Karpas-422 (cell line): Measurements from ENCODE around the gene CTCFL. TPM values are rescaled to one million over a fixed set of nuclear protein-coding genes. Genes with fewer than 3 reads are reported as not detected.

Source experiments
- DNase-seq: peaks from one replicate; pipeline ENCODE4 v3.0.0-alpha.2; 2015
- H2AFZ ChIP-seq: fragments of 200-600 bp; sonication (generic); 2 replicates; pipeline ENCODE4 v1.6.1; 2014; ENCODE audit warnings: antibody characterized with exemption, low read length, mixed read lengths
- H3K27ac ChIP-seq: fragments of 200-600 bp; sonication (generic); 2 replicates; pipeline ENCODE4 v1.5.1; 2014; ENCODE audit warnings: mild to moderate bottlenecking, low read length, moderate library complexity
- H3K27me3 ChIP-seq: fragments of 200-600 bp; sonication (generic); 2 replicates; pipeline ENCODE4 v1.6.1; 2014; ENCODE audit warnings: low read length, mixed read lengths
- H3K36me3 ChIP-seq: fragments of 200-600 bp; sonication (generic); 2 replicates; pipeline ENCODE4 v1.6.1; 2014; ENCODE audit warnings: low read length, mixed read lengths; ENCODE audit not compliant: insufficient read depth
- H3K4me1 ChIP-seq: fragments of 200-600 bp; sonication (generic); 2 replicates; pipeline ENCODE4 v1.6.1; 2014; ENCODE audit warnings: mild to moderate bottlenecking, low read length, mixed read lengths
- H3K4me2 ChIP-seq: fragments of 200-600 bp; sonication (generic); 2 replicates; pipeline ENCODE4 v1.6.1; 2014; ENCODE audit warnings: low read length, low read depth, mild to moderate bottlenecking; ENCODE audit not compliant: poor library complexity, severe bottlenecking
- H3K4me3 ChIP-seq: fragments of 200-600 bp; sonication (generic); 2 replicates; pipeline ENCODE4 v1.5.1; 2014; ENCODE audit warnings: mild to moderate bottlenecking, antibody characterized with exemption, low read length, mixed read lengths
- H3K79me2 ChIP-seq: fragments of 200-600 bp; sonication (generic); 2 replicates; pipeline ENCODE4 v1.6.1; 2014; ENCODE audit warnings: mild to moderate bottlenecking, low read length, mixed read lengths
- H3K9ac ChIP-seq: fragments of 200-600 bp; sonication (generic); 2 replicates; pipeline ENCODE4 v1.6.0; 2014; ENCODE audit warnings: low read length
- H3K9me2 ChIP-seq: fragments of 200-600 bp; sonication (generic), shearing (Covaris generic); replicated peaks from 2 replicates; pipeline ENCODE4 v1.6.0; 2014; ENCODE audit warnings: mild to moderate bottlenecking, low read length, moderate library complexity; ENCODE audit not compliant: insufficient read depth
- H3K9me3 ChIP-seq: fragments of 300-700, 200-600 bp; sonication (generic); 2 replicates; pipeline ENCODE4 v1.6.1; 2014; ENCODE audit warnings: low read length, mixed read lengths
- H4K20me1 ChIP-seq: fragments of 200-600 bp; sonication (generic); 2 replicates; pipeline ENCODE4 v1.6.1; 2014; ENCODE audit warnings: mild to moderate bottlenecking, antibody characterized with exemption, low read length, low read depth; ENCODE audit not compliant: insufficient read depth
- total RNA-seq: library from RNA; depleted of rRNA; stranded (reverse); fragments of >200 nt; shearing (Covaris generic); gene quantifications from 2 replicates; pipeline ENCODE4 v1.2.3, GENCODE V29; 2014; ENCODE audit warnings: low replicate concordance

Gene CTCFL
- total RNA-seq, 1 experiment from 2014 or later = not detected

- Histone ChIP-seq H3K4me1 (no peaks in the 10 kb centered on the region), H3K9me2 (no peaks in the 10 kb centered on the region), H3K4me2 (no peak overlapping the region)
Measured at GRCh38 chr20:57545927-57546662, 21.2 kb upstream of the CTCFL start.

GRCh38 chr20:57544838-57545564, 20.1 kb upstream of the CTCFL start:
- H3K9me3 ChIP-seq = no peaks in the 10 kb centered on the region
- no peak overlapping the region for H3K27ac ChIP-seq
- H3K4me2 ChIP-seq = no peak overlapping the region
- no peaks in the 10 kb centered on the region for H3K9me2 ChIP-seq
- H3K36me3 ChIP-seq = no peaks in the 10 kb centered on the region
- H3K27me3 ChIP-seq = no peaks in the 10 kb centered on the region
- no peaks in the 10 kb centered on the region for H3K79me2 ChIP-seq
- H2AFZ ChIP-seq = no peak overlapping the region
- no peak overlapping the region for H3K4me3 ChIP-seq
- DNase-seq = no peak
- H3K4me1 ChIP-seq = no peaks in the 10 kb centered on the region
- H4K20me1 ChIP-seq = no peaks in the 10 kb centered on the region
- H3K9ac ChIP-seq = no peak overlapping the region

More at GRCh38 chr20:57545927-57546662, 21.2 kb upstream of the CTCFL start:
- H3K27me3 ChIP-seq = no peaks in the 10 kb centered on the region
- no peaks in the 10 kb centered on the region for H3K36me3 ChIP-seq
- H3K4me3 ChIP-seq = no peak overlapping the region
- no peak overlapping the region for H2AFZ ChIP-seq
- no peaks in the 10 kb centered on the region for H3K79me2 ChIP-seq
- no peak overlapping the region for H3K9ac ChIP-seq
- no peak overlapping the region for H3K27ac ChIP-seq
- no peaks in the 10 kb centered on the region for H3K9me3 ChIP-seq
- DNase-seq = no peak
- no peaks in the 10 kb centered on the region for H4K20me1 ChIP-seq

DNA sequence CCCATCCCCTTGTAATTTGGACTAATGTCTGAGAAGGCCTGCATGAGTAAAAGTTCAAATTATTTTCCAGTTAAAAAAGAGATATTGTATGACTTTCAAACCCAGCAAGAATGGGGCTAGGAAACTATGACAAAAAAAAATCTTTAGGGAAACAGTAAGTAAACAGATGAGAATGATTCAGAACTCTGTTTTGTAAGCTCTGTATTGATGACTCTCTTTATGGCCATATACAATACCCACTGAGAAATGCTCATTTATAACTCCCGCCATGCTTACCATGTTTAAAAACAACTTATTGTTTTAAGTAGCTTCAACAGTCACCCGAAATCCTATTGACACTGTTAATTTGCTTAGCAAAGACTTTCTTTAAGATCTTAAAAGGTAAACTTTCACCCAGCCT, 18.8 kb upstream of the CTCFL start:
- Histone ChIP-seq H3K4me2 (no peak overlapping the region), H4K20me1 (no peaks in the 10 kb centered on the region), H3K4me3 (no peak overlapping the region), H3K27ac (no peak overlapping the region), H3K27me3 (no peaks in the 10 kb centered on the region), H3K4me1 (no peaks in the 10 kb centered on the region), H3K9me2 (no peaks in the 10 kb centered on the region), H3K9ac (no peak overlapping the region), H3K36me3 (no peaks in the 10 kb centered on the region), H3K79me2 (no peaks in the 10 kb centered on the region), H3K9me3 (no peaks in the 10 kb centered on the region), H2AFZ (no peak overlapping the region)
- DNase-seq = no peak

GRCh38 chr20:57540890-57541580, 16.1 kb upstream of the CTCFL start:
- Histone ChIP-seq H3K4me3 (no peak overlapping the region), H2AFZ (no peak overlapping the region), H3K9me3 (no peaks in the 10 kb centered on the region), H3K9me2 (no peaks in the 10 kb centered on the region), H3K4me2 (no peak overlapping the region), H3K27ac (no peak overlapping the region), H3K79me2 (no peaks in the 10 kb centered on the region), H3K9ac (no peak overlapping the region), H3K27me3 (no peaks in the 10 kb centered on the region), H4K20me1 (no peaks in the 10 kb centered on the region), H3K4me1 (no peaks in the 10 kb centered on the region), H3K36me3 (no peaks in the 10 kb centered on the region)
- no peak for DNase-seq

DNA sequence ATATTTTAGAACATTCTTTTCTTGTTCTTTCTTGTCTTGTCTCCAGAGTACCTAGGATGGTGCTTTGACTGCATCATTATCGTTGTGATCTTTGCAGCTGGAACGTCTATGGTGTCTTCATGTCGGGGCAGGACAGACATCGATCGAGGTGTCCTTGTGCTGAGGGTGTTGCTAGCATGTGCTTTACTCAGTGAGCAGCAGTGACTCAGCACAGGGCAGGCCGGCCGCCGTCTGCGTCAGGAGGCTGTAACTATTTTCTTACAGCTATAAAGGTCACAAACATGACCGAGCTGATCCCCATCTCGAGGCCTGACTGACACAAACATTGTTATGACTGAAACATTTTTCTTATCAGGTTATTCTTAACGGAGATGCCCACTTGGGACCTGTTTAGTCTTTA, 14.9 kb upstream of the CTCFL start:
- Histone ChIP-seq H4K20me1 (no peaks in the 10 kb centered on the region), H3K4me1 (no peaks in the 10 kb centered on the region), H3K79me2 (no peaks in the 10 kb centered on the region), H3K4me3 (no peak overlapping the region), H3K27ac (no peak overlapping the region), H3K9me3 (no peaks in the 10 kb centered on the region), H2AFZ (no peak overlapping the region), H3K36me3 (no peaks in the 10 kb centered on the region), H3K9ac (no peak overlapping the region), H3K9me2 (no peaks in the 10 kb centered on the region), H3K4me2 (no peak overlapping the region), H3K27me3 (no peaks in the 10 kb centered on the region)
- no peak for DNase-seq

- DNase-seq = no peak
- Histone ChIP-seq H3K4me3 (no peak overlapping the region), H3K4me2 (no peak overlapping the region), H3K27me3 (no peaks in the 10 kb centered on the region), H3K4me1 (no peaks in the 10 kb centered on the region), H4K20me1 (no peaks in the 10 kb centered on the region), H3K27ac (no peak overlapping the region), H3K79me2 (no peaks in the 10 kb centered on the region), H3K9me3 (no peaks in the 10 kb centered on the region), H3K9ac (no peak overlapping the region), H3K9me2 (no peaks in the 10 kb centered on the region), H2AFZ (no peak overlapping the region), H3K36me3 (no peaks in the 10 kb centered on the region)
Measured at GRCh38 chr20:57537822-57538221, 12.9 kb upstream of the CTCFL start.

DNA sequence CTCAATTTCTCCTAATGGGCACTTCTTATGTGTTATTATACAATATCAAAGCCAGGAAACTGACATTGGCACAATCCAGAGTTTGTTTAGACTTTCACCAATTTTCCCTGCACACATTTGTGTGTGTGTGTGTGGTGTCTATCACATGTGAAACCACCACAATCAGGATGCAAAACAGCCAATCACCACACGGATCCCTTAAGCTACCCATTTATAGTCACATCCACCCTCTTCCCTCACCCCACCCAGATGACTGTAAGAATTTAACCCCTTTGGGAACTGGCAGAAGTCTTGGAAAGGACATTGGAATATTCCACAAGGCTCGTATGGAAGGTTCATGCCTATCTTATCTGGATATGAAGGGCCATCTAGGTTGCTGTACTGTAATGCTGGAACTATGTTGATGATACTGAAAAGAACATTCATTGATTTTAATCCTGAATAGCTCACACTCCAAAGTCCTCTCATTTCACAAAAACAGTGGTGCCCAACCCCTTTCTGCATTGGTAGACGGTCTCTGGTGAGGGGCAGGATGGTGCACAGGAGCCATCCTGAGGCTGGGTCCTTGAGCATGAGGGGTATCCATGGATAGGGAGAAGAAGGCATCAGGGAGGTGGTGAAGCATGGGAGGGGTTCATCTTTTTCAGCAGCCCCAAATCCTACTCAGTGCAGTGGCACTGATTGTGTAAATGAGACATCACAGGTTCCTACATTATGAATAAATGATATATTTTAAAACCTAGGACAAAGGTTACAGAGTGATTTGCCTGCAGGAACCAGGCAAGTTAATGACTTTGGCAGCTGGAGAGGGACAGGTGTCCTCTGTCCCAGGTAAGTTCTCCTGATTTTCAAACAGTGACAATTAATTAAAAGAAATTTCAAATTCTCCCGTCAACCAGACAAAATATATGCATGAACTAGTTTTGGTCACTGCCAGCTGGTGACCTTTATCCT, 12.1 kb upstream of the CTCFL start:
- Histone ChIP-seq H3K79me2 (no peaks in the 10 kb centered on the region), H3K27me3 (no peaks in the 10 kb centered on the region), H3K9me3 (no peaks in the 10 kb centered on the region), H3K4me1 (no peaks in the 10 kb centered on the region), H3K9ac (no peak overlapping the region), H3K27ac (no peak overlapping the region), H3K36me3 (no peaks in the 10 kb centered on the region), H3K4me2 (no peak overlapping the region), H3K4me3 (no peak overlapping the region), H2AFZ (no peak overlapping the region), H4K20me1 (no peaks in the 10 kb centered on the region), H3K9me2 (no peaks in the 10 kb centered on the region)
- no peak for DNase-seq
